A673 (cell line): Measurements from ENCODE around the gene NRG3. TPM values are rescaled to one million over a fixed set of nuclear protein-coding genes. Genes with fewer than 3 reads are reported as not detected.

ENCODE experiments used
- BruUV-seq: library from RNA; stranded (reverse); fragments of 400-500 nt; replicated peaks from 2 replicates; lab custom pipeline; 2021; lab: Mats Ljungman, UMichigan
- CTCF ChIA-PET: fragments of 300-600 bp; sonication (Branson Sonifier 250); formaldehyde crosslinking; loops from one replicate; lab custom pipeline; 2022; ENCODE audit warnings: antibody characterized with exemption; lab: Charles Lee
- POLR2A ChIA-PET: fragments of 300-600 bp; sonication (Branson Sonifier 250); formaldehyde crosslinking; loops from one replicate; lab custom pipeline; 2022; ENCODE audit warnings: antibody characterized with exemption; ENCODE audit not compliant: low non-redundant PET; lab: Charles Lee
- DNase-seq: peaks from one replicate; pipeline ENCODE4 v3.0.0-alpha.2; 2015; ENCODE audit warnings: low spot score
- H3K27ac ChIP-seq: fragments of 200-600 bp; sonication (generic); 2 replicates; pipeline ENCODE4 v1.5.1; 2016; ENCODE audit warnings: mixed run types, low read depth, mild to moderate bottlenecking, mixed read lengths, antibody characterized with exemption, low read length; ENCODE audit not compliant: poor library complexity, severe bottlenecking
- H3K27me3 ChIP-seq: fragments of 200-600 bp; sonication (generic); replicated peaks from 2 replicates; pipeline ENCODE4 v1.6.1; 2017; ENCODE audit warnings: mixed run types, low read depth, mild to moderate bottlenecking, mixed read lengths, antibody characterized with exemption, low read length; ENCODE audit not compliant: insufficient read depth, poor library complexity
- H3K36me3 ChIP-seq: fragments of 200-600 bp; sonication (generic); 2 replicates; pipeline ENCODE4 v1.6.1; 2016; ENCODE audit warnings: mixed run types, mild to moderate bottlenecking, mixed read lengths, antibody characterized with exemption, low read length; ENCODE audit not compliant: insufficient read depth, poor library complexity, severe bottlenecking
- H3K4me1 ChIP-seq: fragments of 200-600 bp; sonication (generic); 2 replicates; pipeline ENCODE4 v1.6.1; 2017; ENCODE audit warnings: mixed run types, mild to moderate bottlenecking, mixed read lengths, antibody characterized with exemption, low read length; ENCODE audit not compliant: insufficient read depth, poor library complexity, severe bottlenecking
- H3K4me3 ChIP-seq: fragments of 200-600 bp; sonication (generic); 2 replicates; pipeline ENCODE4 v1.5.1; 2016; ENCODE audit warnings: low read depth, mixed run types, mild to moderate bottlenecking, mixed read lengths, low read length; ENCODE audit not compliant: poor library complexity, severe bottlenecking
- H3K9me3 ChIP-seq: fragments of 200-600 bp; sonication (generic); 2 replicates; pipeline ENCODE4 v1.6.1; 2016; ENCODE audit warnings: mixed run types, low read depth, mild to moderate bottlenecking, mixed read lengths, antibody characterized with exemption, low read length; ENCODE audit not compliant: poor library complexity, severe bottlenecking
- CTCF ChIP-seq: fragments of 300-800, 200-600 bp; sonication (generic); conservative IDR thresholded peaks from 2 replicates; pipeline ENCODE4 v1.5.1; 2017; ENCODE audit warnings: low read depth, mild to moderate bottlenecking, antibody characterized with exemption, low read length, moderate library complexity, mixed read lengths
- EZH2 ChIP-seq: fragments of 200-600 bp; sonication (generic); IDR thresholded peaks from 2 replicates; pipeline ENCODE4 v1.6.1; 2017; ENCODE audit warnings: borderline replicate concordance, low read depth, mild to moderate bottlenecking, mixed read lengths, antibody characterized with exemption, low read length; ENCODE audit not compliant: poor library complexity, severe bottlenecking
- intact Hi-C: fragments of 100-400 bp; cut with micrococcal nuclease; formaldehyde crosslinking; loops from one replicate; pipeline ENCODE4 v1.10.0; 2022; ENCODE audit not compliant: unreplicated experiment
- total RNA-seq: library from RNA; stranded (reverse); gene quantifications from 2 replicates; pipeline ENCODE4 v1.2.3, GENCODE V29; 2021

NRG3 gene
- total RNA-seq, 1 experiment from 2014 or later: not detected

- no TSS peak for BruUV-seq
- no peaks in the 10 kb centered on the region for H3K36me3 ChIP-seq
- intact Hi-C loops: no loop called here
- H3K4me3 ChIP-seq: no peak overlapping the region
- CTCF ChIA-PET: no interaction called here
- POLR2A ChIA-PET: no interaction called here
- no peaks in the 10 kb centered on the region for H3K4me1 ChIP-seq
- DNase-seq: no peak
- no peak for TF ChIP-seq CTCF
- TF ChIP-seq EZH2: no peak
- peaks cover 21% of the 10 kb centered on the region for H3K9me3 ChIP-seq
- H3K27me3 ChIP-seq: no peaks in the 10 kb centered on the region
- H3K27ac ChIP-seq: no peak overlapping the region
These were observed 109.4 kb downstream of the NRG3 start for GRCh38 chr10:81984428-81984827.

GRCh38 chr10:81995254-81995653 is 120.3 kb downstream of the NRG3 start:
- ChIA-PET POLR2A (no interaction called here), CTCF (no interaction called here)
- TF ChIP-seq EZH2 (no peak), CTCF (no peak)
- intact Hi-C loops: no loop called here
- no peak overlapping the region for H3K4me3 ChIP-seq
- no peaks in the 10 kb centered on the region for H3K4me1 ChIP-seq
- H3K9me3 ChIP-seq: peaks cover 17% of the 10 kb centered on the region
- DNase-seq: no peak
- no peak overlapping the region for H3K27ac ChIP-seq
- no peaks in the 10 kb centered on the region for H3K36me3 ChIP-seq
- H3K27me3 ChIP-seq: no peaks in the 10 kb centered on the region
- BruUV-seq: no TSS peak

GRCh38 chr10:81996927-81997326 is 121.9 kb downstream of the NRG3 start:
- H3K4me1 ChIP-seq: no peaks in the 10 kb centered on the region
- BruUV-seq: no TSS peak

More at GRCh38 chr10:81996927-81997326, 121.9 kb downstream of the NRG3 start:
- intact Hi-C loops: no loop called here
- Histone ChIP-seq H3K27ac (no peak overlapping the region), H3K9me3 (peaks cover 15% of the 10 kb centered on the region), H3K36me3 (no peaks in the 10 kb centered on the region), H3K4me3 (no peak overlapping the region), H3K27me3 (no peaks in the 10 kb centered on the region)
- ChIA-PET POLR2A (no interaction called here), CTCF (no interaction called here)
- no peak for DNase-seq
- TF ChIP-seq EZH2: no peak
- TF ChIP-seq CTCF: no peak
